Rectal smooth muscle tissue (tissue), 1 donor: ENCODE measurements around the gene NT5E.
"Not testable (repeated sequence)": the region's sequence is repeated elsewhere in the genome, so short reads cannot be mapped to it uniquely, and the experiment has no call there.

Source experiments
- H3K27ac ChIP-seq: one replicate; pipeline ENCODE4 v1.7.0; 2013; ENCODE audit warnings: low read depth, low read length, inconsistent platforms
- H3K27me3 ChIP-seq: one replicate; pipeline ENCODE4 v1.7.0; 2013; ENCODE audit warnings: low read length; ENCODE audit not compliant: control insufficient read depth, insufficient read depth
- H3K36me3 ChIP-seq: one replicate; pipeline ENCODE4 v1.7.0; 2013; ENCODE audit warnings: low read length; ENCODE audit not compliant: control insufficient read depth, insufficient read depth
- H3K4me1 ChIP-seq: one replicate; pipeline ENCODE4 v1.7.0; 2013; ENCODE audit warnings: low read length; ENCODE audit not compliant: control insufficient read depth, insufficient read depth
- H3K4me3 ChIP-seq: one replicate; pipeline ENCODE4 v1.7.0; 2013; ENCODE audit warnings: low read length
- H3K9ac ChIP-seq: one replicate; pipeline ENCODE4 v1.7.0; 2013; ENCODE audit warnings: low read length

The NT5E gene

GRCh38 chr6:85449818-85450759 lies at the start of gene NT5E:
Gene NT5E (plus strand): TSS chr6:85450083. CDS start chr6:85450140, 57 bp downstream.
- Histone ChIP-seq H3K27me3 (no peaks in the 10 kb centered on the region), H3K4me3 (peak within 1 kb of the TSS; percentile 92), H3K4me1 (peaks cover 2% of the 10 kb centered on the region), H3K36me3 (no peaks in the 10 kb centered on the region), H3K9ac (peak within 1 kb of the TSS; percentile 85), H3K27ac (peak within 1 kb of the TSS; percentile 90)

- Histone ChIP-seq H3K27ac (no peak overlapping the region), H3K36me3 (no peaks in the 10 kb centered on the region), H3K4me3 (no peak overlapping the region), H3K4me1 (no peaks in the 10 kb centered on the region), H3K27me3 (no peaks in the 10 kb centered on the region), H3K9ac (no peak overlapping the region)
These were observed 49.6 kb upstream of the NT5E start for GRCh38 chr6:85400331-85400730.

GRCh38 chr6:85401186-85402021 lies 48.5 kb upstream of the NT5E start:
- Histone ChIP-seq H3K36me3 (no peaks in the 10 kb centered on the region), H3K4me3 (no peak overlapping the region), H3K4me1 (no peaks in the 10 kb centered on the region), H3K9ac (no peak overlapping the region), H3K27ac (no peak overlapping the region), H3K27me3 (no peaks in the 10 kb centered on the region)

DNA sequence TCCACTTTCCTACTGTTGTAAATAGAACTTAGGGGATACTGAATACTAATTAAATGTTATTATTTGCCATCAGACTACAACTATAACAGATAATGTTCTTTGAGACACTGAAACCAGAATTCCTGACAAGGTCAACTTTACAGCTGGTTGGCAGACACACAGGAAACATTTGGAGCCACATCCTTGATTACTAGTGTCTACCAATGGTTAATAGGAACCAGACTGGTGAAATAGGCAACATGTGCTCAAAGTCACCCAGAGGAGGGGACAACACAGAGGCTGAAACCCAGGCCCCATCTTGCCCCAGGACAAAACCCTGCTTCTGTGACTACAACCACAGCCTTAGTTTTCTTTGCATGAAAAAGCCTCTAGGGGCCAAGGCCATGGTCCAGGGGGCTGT lies 47.8 kb upstream of the NT5E start:
- Histone ChIP-seq H3K9ac (no peak overlapping the region), H3K27ac (no peak overlapping the region), H3K4me3 (no peak overlapping the region), H3K4me1 (no peaks in the 10 kb centered on the region), H3K36me3 (no peaks in the 10 kb centered on the region), H3K27me3 (no peaks in the 10 kb centered on the region)

DNA sequence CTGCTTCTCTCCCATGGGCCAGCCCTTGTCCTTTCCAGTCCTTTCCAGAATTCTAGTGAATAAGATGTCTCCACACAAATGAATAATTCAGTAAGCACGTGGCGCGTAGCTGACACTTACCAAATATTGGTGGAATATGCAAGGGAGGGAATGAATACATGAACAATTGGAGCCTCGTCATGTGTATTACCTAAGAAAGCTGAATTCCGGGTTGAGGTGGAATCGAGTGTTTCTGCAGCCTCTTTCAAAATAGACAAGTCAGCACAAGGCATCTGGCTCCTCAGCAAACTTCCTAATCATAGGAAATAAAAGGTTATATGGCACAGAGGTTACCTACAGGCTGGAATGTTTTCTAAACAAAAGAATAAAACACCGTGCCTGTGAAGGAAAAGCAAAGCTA lies 47.0 kb upstream of the NT5E start:
- H3K4me3 ChIP-seq = no peak overlapping the region
- H3K4me1 ChIP-seq = no peaks in the 10 kb centered on the region
- no peaks in the 10 kb centered on the region for H3K27me3 ChIP-seq
- no peak overlapping the region for H3K27ac ChIP-seq
- no peak overlapping the region for H3K9ac ChIP-seq
- no peaks in the 10 kb centered on the region for H3K36me3 ChIP-seq

DNA sequence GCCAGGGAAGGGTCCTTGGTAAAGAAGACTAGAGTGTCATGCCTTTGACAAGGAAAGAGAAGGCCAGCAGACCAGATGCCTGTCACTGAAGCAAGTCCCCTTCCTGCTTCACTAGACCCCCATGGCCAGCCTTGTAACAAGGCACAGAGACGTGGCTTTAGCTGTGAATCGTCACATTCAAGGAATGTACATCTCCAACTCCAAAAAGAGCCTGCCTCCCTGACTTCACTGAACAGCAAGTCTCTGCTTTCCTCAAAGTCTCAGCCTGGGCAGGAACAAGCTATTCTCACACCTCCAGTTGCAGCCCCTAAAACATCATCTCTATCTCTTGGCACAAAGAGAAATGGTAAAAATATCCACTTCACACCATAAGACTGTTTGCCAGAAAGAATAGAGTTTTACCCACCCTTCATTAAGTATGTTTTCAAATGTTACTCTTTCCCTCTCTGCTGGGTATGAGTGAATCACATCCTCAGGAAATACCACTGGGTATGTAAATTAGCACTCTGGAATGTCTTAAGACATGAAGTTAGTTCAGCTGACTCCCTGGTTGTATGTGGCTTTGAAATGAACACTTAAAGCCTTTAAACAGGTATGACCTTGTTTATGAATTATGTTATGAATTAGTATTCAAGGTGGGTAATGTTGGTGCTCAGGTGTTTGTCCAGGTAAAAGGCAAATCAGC lies 46.4 kb upstream of the NT5E start:
- H3K4me3 ChIP-seq = no peak overlapping the region
- no peaks in the 10 kb centered on the region for H3K27me3 ChIP-seq
- no peak overlapping the region for H3K9ac ChIP-seq
- H3K4me1 ChIP-seq = no peaks in the 10 kb centered on the region
- H3K36me3 ChIP-seq = no peaks in the 10 kb centered on the region
- no peak overlapping the region for H3K27ac ChIP-seq

- not testable (repeated sequence) for H3K27ac ChIP-seq, H3K4me3 ChIP-seq, H3K36me3 ChIP-seq, H3K27me3 ChIP-seq, H3K4me1 ChIP-seq, H3K9ac ChIP-seq
These were observed 45.8 kb upstream of the NT5E start for GRCh38 chr6:85404016-85404563.

- H3K27me3 ChIP-seq = no peaks in the 10 kb centered on the region
- H3K9ac ChIP-seq = no peak overlapping the region
- H3K4me3 ChIP-seq = peak overlapping the region; percentile 16
- no peaks in the 10 kb centered on the region for H3K36me3 ChIP-seq
- H3K27ac ChIP-seq = no peak overlapping the region
- no peaks in the 10 kb centered on the region for H3K4me1 ChIP-seq
These were observed 45.2 kb upstream of the NT5E start for GRCh38 chr6:85404564-85405174.

DNA sequence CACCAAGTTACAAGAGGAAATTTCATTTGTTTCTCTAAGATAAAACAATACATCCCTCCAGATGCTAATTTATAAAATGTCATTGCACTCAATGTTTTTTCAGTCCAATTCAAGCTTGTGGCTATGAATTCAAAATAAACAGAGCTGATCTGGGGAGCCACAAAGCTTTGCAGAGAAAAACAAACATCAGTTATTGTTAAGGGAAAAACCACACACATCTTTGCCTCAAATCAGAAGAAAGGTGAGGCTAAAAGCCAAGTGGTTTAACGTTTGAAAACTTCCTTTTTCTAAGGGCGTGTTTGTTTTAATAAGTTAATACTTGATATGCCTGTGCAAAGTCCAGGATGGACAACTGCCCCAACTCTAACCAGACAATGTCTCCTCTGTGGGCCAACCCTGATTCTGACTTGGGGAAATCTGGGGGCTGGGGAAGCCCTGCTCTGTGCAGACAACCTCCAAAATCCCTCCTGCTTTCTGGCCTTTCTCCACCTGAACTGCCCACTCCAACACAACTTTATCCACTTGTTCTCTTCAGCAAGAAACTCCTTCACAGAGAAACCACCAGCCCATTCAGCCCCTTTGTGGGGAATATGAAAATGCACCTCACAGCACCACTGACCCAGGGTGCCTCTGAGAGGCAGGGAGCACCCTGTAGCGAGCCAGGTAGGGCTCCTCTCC lies 44.6 kb upstream of the NT5E start:
- no peak overlapping the region for H3K9ac ChIP-seq
- no peak overlapping the region for H3K27ac ChIP-seq

GRCh38 chr6:85405853-85406198 lies 44.1 kb upstream of the NT5E start:
- no peaks in the 10 kb centered on the region for H3K4me1 ChIP-seq
- H3K9ac ChIP-seq = no peak overlapping the region
- H3K27ac ChIP-seq = no peak overlapping the region
- no peaks in the 10 kb centered on the region for H3K27me3 ChIP-seq
- H3K36me3 ChIP-seq = no peaks in the 10 kb centered on the region
- peak overlapping the region; percentile 16 for H3K4me3 ChIP-seq

More for the DNA sequence above, 44.6 kb upstream of the NT5E start:
- Histone ChIP-seq H3K27me3 (no peaks in the 10 kb centered on the region), H3K4me3 (peak overlapping the region; percentile 16), H3K4me1 (no peaks in the 10 kb centered on the region), H3K36me3 (no peaks in the 10 kb centered on the region)

DNA sequence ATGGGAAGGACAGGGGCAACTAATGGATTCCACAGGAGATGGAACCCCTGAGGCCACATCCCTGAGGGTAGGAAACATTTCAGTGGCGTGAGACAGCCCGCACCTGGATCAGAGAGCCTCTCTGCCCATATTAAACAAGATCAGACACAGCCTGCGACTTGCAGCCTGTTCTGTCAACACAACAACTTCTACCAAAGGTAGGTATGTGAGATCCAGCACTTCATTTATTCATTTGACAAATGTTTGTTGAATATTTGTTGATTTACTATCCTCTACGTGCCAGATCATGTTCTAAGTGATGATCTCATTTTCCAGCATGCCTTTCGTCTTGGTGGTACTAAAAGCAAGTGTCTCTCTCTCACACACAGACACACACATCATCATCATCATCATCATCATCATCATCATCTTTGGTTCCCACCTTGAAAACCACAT lies 43.2 kb upstream of the NT5E start:
- no peak overlapping the region for H3K4me3 ChIP-seq
- H3K4me1 ChIP-seq = no peaks in the 10 kb centered on the region
- no peak overlapping the region for H3K27ac ChIP-seq
- no peaks in the 10 kb centered on the region for H3K36me3 ChIP-seq
- no peak overlapping the region for H3K9ac ChIP-seq
- H3K27me3 ChIP-seq = no peaks in the 10 kb centered on the region
